GM23338 (cell line): ENCODE measurements around the gene EVI5. TPM values are rescaled to one million over a fixed set of nuclear protein-coding genes. Genes with fewer than 3 reads are reported as not detected.

ENCODE experiments used
- ATAC-seq: fragments of 200-7000 bp; cut with Tn5 transposase; 3 replicates; pipeline ENCODE4 v1.9.1; 2020
- DNase-seq: peaks from one replicate; pipeline ENCODE4 v3.0.0-alpha.2; 2015; ENCODE audit warnings: low spot score
- H2AFZ ChIP-seq: fragments of 200-600 bp; sonication (generic); 2 replicates; pipeline ENCODE4 v1.8.0; 2016; ENCODE audit warnings: antibody characterized with exemption, mild to moderate bottlenecking, moderate library complexity
- H3F3A ChIP-seq: fragments of 200-600 bp; sonication (generic); replicated peaks from 2 replicates; pipeline ENCODE4 v1.8.0; 2017; ENCODE audit warnings: antibody characterized with exemption, mixed run types, low read depth
- H3K27ac ChIP-seq: fragments of 200-600 bp; sonication (generic); 2 replicates; pipeline ENCODE4 v1.6.1; 2016; ENCODE audit warnings: low read depth
- H3K27me3 ChIP-seq: fragments of 200-600 bp; sonication (generic); 2 replicates; pipeline ENCODE4 v1.8.0; 2016; ENCODE audit warnings: mild to moderate bottlenecking, mixed run types, moderate library complexity; ENCODE audit not compliant: insufficient read depth
- H3K36me3 ChIP-seq: fragments of 200-600 bp; sonication (generic); 2 replicates; pipeline ENCODE4 v1.8.0; 2016; ENCODE audit warnings: mild to moderate bottlenecking; ENCODE audit not compliant: insufficient read depth
- H3K4me1 ChIP-seq: fragments of 200-600 bp; sonication (generic); 2 replicates; pipeline ENCODE4 v1.8.0; 2016; ENCODE audit warnings: mild to moderate bottlenecking, moderate library complexity; ENCODE audit not compliant: insufficient read depth
- H3K4me2 ChIP-seq: fragments of 200-600 bp; sonication (generic); 2 replicates; pipeline ENCODE4 v1.7.1; 2017; ENCODE audit warnings: mixed run types
- H3K4me3 ChIP-seq: fragments of 200-600 bp; sonication (generic); 2 replicates; pipeline ENCODE4 v1.6.1; 2016; ENCODE audit warnings: mixed run types
- H3K79me2 ChIP-seq: fragments of 200-600 bp; sonication (generic); replicated peaks from 2 replicates; pipeline ENCODE4 v1.8.0; 2017; ENCODE audit warnings: mild to moderate bottlenecking; ENCODE audit not compliant: insufficient read depth
- H3K9me2 ChIP-seq: fragments of 200-600 bp; sonication (generic); 2 replicates; pipeline ENCODE4 v1.8.0; 2017; ENCODE audit not compliant: insufficient read depth
- H4K20me1 ChIP-seq: fragments of 200-600 bp; sonication (generic); replicated peaks from 2 replicates; pipeline ENCODE4 v1.8.0; 2017; ENCODE audit warnings: mild to moderate bottlenecking; ENCODE audit not compliant: insufficient read depth
- H3K27ac Mint-ChIP-seq: 2 replicates; pipeline ENCODE4 v1.8.0; 2020; ENCODE audit warnings: inconsistent platforms, mild to moderate bottlenecking, moderate library complexity, mixed read lengths
- H3K27me3 Mint-ChIP-seq: 3 replicates; pipeline ENCODE4 v1.8.0; 2022; ENCODE audit warnings: low read depth, mild to moderate bottlenecking, moderate library complexity, mixed read lengths, inconsistent platforms; ENCODE audit not compliant: insufficient read depth, poor library complexity
- H3K36me3 Mint-ChIP-seq: 3 replicates; pipeline ENCODE4 v1.8.0; 2021; ENCODE audit warnings: low read depth, mild to moderate bottlenecking, inconsistent platforms, moderate library complexity, mixed read lengths
- H3K4me1 Mint-ChIP-seq: 3 replicates; pipeline ENCODE4 v1.8.0; 2020; ENCODE audit warnings: mild to moderate bottlenecking, inconsistent platforms, mixed read lengths
- H3K4me3 Mint-ChIP-seq: 3 replicates; pipeline ENCODE4 v1.8.0; 2021; ENCODE audit warnings: moderate library complexity, mild to moderate bottlenecking, inconsistent platforms, mixed read lengths
- H3K9me3 Mint-ChIP-seq: 3 replicates; pipeline ENCODE4 v1.8.0; 2020; ENCODE audit warnings: moderate library complexity, mild to moderate bottlenecking, inconsistent platforms, mixed read lengths
- CTCF ChIP-seq, 2 experiments: fragments of 200-600 bp in 1 of 2; sonication (generic) in 1 of 2; conservative IDR thresholded peaks; 2 replicates each; pipeline versions ENCODE4 v1.5.1 to v1.6.1; 2016 to 2017; ENCODE audit warnings: antibody characterized with exemption in 2 of 2, low read depth in 2 of 2, mild to moderate bottlenecking in 2 of 2, moderate library complexity in 1 of 2
- EZH2 ChIP-seq: fragments of 200-600 bp; sonication (generic); IDR thresholded peaks from one replicate; pipeline ENCODE4 v1.8.0; 2017; ENCODE audit warnings: antibody characterized with exemption, mild to moderate bottlenecking, low read depth; ENCODE audit not compliant: unreplicated experiment
- JUNB ChIP-seq: IDR thresholded peaks from one replicate; pipeline ENCODE4 v1.6.1; 2016; ENCODE audit warnings: antibody characterized with exemption; ENCODE audit not compliant: unreplicated experiment
- NANOG ChIP-seq: IDR thresholded peaks from 2 replicates; pipeline ENCODE4 v1.6.1; 2016; ENCODE audit warnings: antibody characterized with exemption, borderline replicate concordance
- POLR2AphosphoS5 ChIP-seq: IDR thresholded peaks from 2 replicates; pipeline ENCODE4 v1.6.1; 2016; ENCODE audit warnings: antibody characterized with exemption, low read depth
- REST ChIP-seq: IDR thresholded peaks from one replicate; pipeline ENCODE4 v1.6.1; 2018; ENCODE audit warnings: antibody characterized with exemption; ENCODE audit not compliant: unreplicated experiment
- ZNF331 ChIP-seq: fragments of 250-450 bp; sonication (Bioruptor Pico); IDR thresholded peaks from 2 replicates; pipeline ENCODE4 v1.5.0; 2020; ENCODE audit warnings: low read depth, mild to moderate bottlenecking, moderate library complexity
- ZNF462 ChIP-seq: fragments of 250-450 bp; sonication (Bioruptor Pico); IDR thresholded peaks from 2 replicates; pipeline ENCODE4 v1.5.0; 2020; ENCODE audit warnings: mild to moderate bottlenecking, moderate library complexity
- polyA plus RNA-seq: library from polyadenylated mRNA; unstranded; fragments of >200 nt; fragmentation: Nextera tagmentation; extraction: Ambion mirVana; gene quantifications from 2 replicates; pipeline ENCODE4 v1.2.1, GENCODE V29; 2016
- total RNA-seq: library from RNA; depleted of rRNA; stranded (reverse); fragments of >200 nt; shearing (Covaris generic); gene quantifications from 2 replicates; pipeline ENCODE4 v1.2.3, GENCODE V29; 2014

EVI5 gene
- total and polyA plus RNA-seq, 2 experiments from 2014 or later = 15.6 to 24.8 TPM

GRCh38 chr1:92832537-92833114 is 47.7 kb upstream of the EVI5 start:
- Histone ChIP-seq H3F3A (peaks cover 25% of the 10 kb centered on the region), H3K79me2 (peaks cover 58% of the 10 kb centered on the region), H2AFZ (no peak overlapping the region), H3K4me2 (peak overlapping the region; percentile 83), H3K27ac (peak overlapping the region; percentile 88), H3K9me2 (no peaks in the 10 kb centered on the region), H3K4me3 (peak overlapping the region; percentile 88), H3K4me1 (peaks cover 22% of the 10 kb centered on the region), H4K20me1 (peaks cover 45% of the 10 kb centered on the region), H3K27me3 (no peaks in the 10 kb centered on the region), H3K36me3 (peaks cover 51% of the 10 kb centered on the region)
- peak overlapping the region; percentile 98 for H3K4me3 Mint-ChIP-seq
- peak overlapping the region; percentile 100 for H3K27ac Mint-ChIP-seq
- H3K9me3 Mint-ChIP-seq = no peaks in the 10 kb centered on the region
- H3K27me3 Mint-ChIP-seq = peaks cover 24% of the 10 kb centered on the region
- no peak for DNase-seq
- H3K36me3 Mint-ChIP-seq = peaks cover 58% of the 10 kb centered on the region
- H3K4me1 Mint-ChIP-seq = peaks cover 24% of the 10 kb centered on the region
- peak; percentile 4; the same call in 2 of the 3 replicates for ATAC-seq
- TF ChIP-seq REST = no peak
- TF ChIP-seq POLR2AphosphoS5 = no peak
- no peak for TF ChIP-seq CTCF (conservative IDR thresholded peaks at IDR 0.05; ENCODE audit: low read depth in 2 of 2)
- TF ChIP-seq EZH2 = no peak
- TF ChIP-seq ZNF462 (CRISPR knock-in tag) = no peak
- no peak for TF ChIP-seq ZNF331 (CRISPR knock-in tag)
- no peak for TF ChIP-seq JUNB
- no peak for TF ChIP-seq NANOG
